T-helper 2 cell treated with Interferon-gamma antibody and Interleukin-4, amounts not matched to agents 100 ng/mL and 5 ng/mL, for 36 hours (primary cell): Measurements from ENCODE around the gene PPP2R2C. TPM values are rescaled to one million over a fixed set of nuclear protein-coding genes. Genes with fewer than 3 reads are reported as not detected.

ENCODE experiments used
- intact Hi-C: fragments of 100-400 bp; cut with micrococcal nuclease; formaldehyde crosslinking; loops from one replicate; pipeline ENCODE4 v1.15.1; 2023
- total RNA-seq: library from RNA; stranded (reverse); gene quantifications from 2 replicates; pipeline ENCODE4 v1.2.3, GENCODE V29; 2022

The PPP2R2C gene
- total RNA-seq, 1 donor from 2014 or later = not detected

- intact Hi-C loops = no loop called here
Measured at GRCh38 chr4:6404611-6405396, 67.6 kb downstream of the PPP2R2C start.

- intact Hi-C loops = no loop called here
Measured at GRCh38 chr4:6403400-6403685, 69.1 kb downstream of the PPP2R2C start.

- intact Hi-C loops = no loop called here
Measured at GRCh38 chr4:6402566-6403399, 69.6 kb downstream of the PPP2R2C start.

- intact Hi-C loops = no loop called here
Measured at GRCh38 chr4:6401797-6402196, 70.6 kb downstream of the PPP2R2C start.

GRCh38 chr4:6396696-6397236, 75.6 kb downstream of the PPP2R2C start:
- intact Hi-C loops = no loop called here

GRCh38 chr4:6395466-6396228, 76.8 kb downstream of the PPP2R2C start:
- intact Hi-C loops = no loop called here

- intact Hi-C loops = no loop called here
Measured at GRCh38 chr4:6394671-6395081, 77.7 kb downstream of the PPP2R2C start.

GRCh38 chr4:6393544-6394475, 78.6 kb downstream of the PPP2R2C start:
- intact Hi-C loops = no loop called here

GRCh38 chr4:6393066-6393465, 79.3 kb downstream of the PPP2R2C start:
- intact Hi-C loops = no loop called here

- intact Hi-C loops = no loop called here
Measured at GRCh38 chr4:6392407-6392806, 80.0 kb downstream of the PPP2R2C start.

- intact Hi-C loops = no loop called here
Measured at GRCh38 chr4:6391852-6392188, 80.6 kb downstream of the PPP2R2C start.

- intact Hi-C loops = no loop called here
Measured at GRCh38 chr4:6391186-6391851, 81.1 kb downstream of the PPP2R2C start.

GRCh38 chr4:6390356-6390755, 82.1 kb downstream of the PPP2R2C start:
- intact Hi-C loops = no loop called here

- intact Hi-C loops = no loop called here
Measured at GRCh38 chr4:6389142-6389825, 83.1 kb downstream of the PPP2R2C start.

GRCh38 chr4:6388713-6389112, 83.7 kb downstream of the PPP2R2C start:
- intact Hi-C loops = no loop called here

GRCh38 chr4:6387946-6388345, 84.5 kb downstream of the PPP2R2C start:
- intact Hi-C loops = no loop called here

- intact Hi-C loops = no loop called here
Measured at GRCh38 chr4:6386091-6386490, 86.3 kb downstream of the PPP2R2C start.

GRCh38 chr4:6385288-6385687, 87.1 kb downstream of the PPP2R2C start:
- intact Hi-C loops = no loop called here

- intact Hi-C loops = no loop called here
Measured at GRCh38 chr4:6384541-6384940, 87.9 kb downstream of the PPP2R2C start.

- intact Hi-C loops = no loop called here
Measured at GRCh38 chr4:6383929-6384328, 88.5 kb downstream of the PPP2R2C start.
